GM12891 (cell line): ENCODE measurements around the gene SMAD3.

ENCODE experiments used
- POLR2A ChIP-seq: IDR thresholded peaks from 2 replicates; pipeline ENCODE4 v1.6.1; 2011; ENCODE audit warnings: low read depth, low read length, control low read depth
- TAF1 ChIP-seq: IDR thresholded peaks from 2 replicates; pipeline ENCODE4 v1.6.1; 2011; ENCODE audit warnings: low read depth, low read length, control low read depth

GRCh38 chr15:67083135-67083762, 17.8 kb downstream of the SMAD3 start:
- peak; percentile 49 for TF ChIP-seq POLR2A
- TF ChIP-seq TAF1, result no peak
